PC-9 (cell line): ENCODE results near the gene MCM8. TPM values are rescaled to one million over a fixed set of nuclear protein-coding genes. Genes with fewer than 3 reads are reported as not detected.

Experiments used
- BruUV-seq: library from RNA; stranded (reverse); fragments of 400-500 nt; replicated peaks from 2 replicates; lab custom pipeline; 2021; lab: Mats Ljungman, UMichigan
- CTCF ChIA-PET: fragments of 300-600 bp; sonication (Branson Sonifier 250); formaldehyde crosslinking; loops from one replicate; lab custom pipeline; 2022; ENCODE audit warnings: antibody characterized with exemption; lab: Charles Lee
- POLR2A ChIA-PET: fragments of 300-600 bp; sonication (Branson Sonifier 250); formaldehyde crosslinking; loops from one replicate; lab custom pipeline; 2022; ENCODE audit warnings: antibody characterized with exemption; ENCODE audit not compliant: unreplicated experiment; lab: Charles Lee
- DNase-seq, 2 experiments: peaks; one replicate each; pipeline versions ENCODE4 v3.0.0 to v3.0.0-alpha.2; 2015 to 2022; ENCODE audit warnings: mixed read lengths in 1 of 2
- H2AFZ ChIP-seq: fragments of 200-600 bp; sonication (generic); 2 replicates; pipeline ENCODE4 v1.8.1; 2017; ENCODE audit warnings: antibody characterized with exemption
- H3F3A ChIP-seq: fragments of 200-600 bp; sonication (generic); 2 replicates; pipeline ENCODE4 v1.8.1; 2017; ENCODE audit warnings: antibody characterized with exemption, mild to moderate bottlenecking, low read depth; ENCODE audit not compliant: insufficient read depth
- H3K27ac ChIP-seq: fragments of 200-600 bp; sonication (generic); 2 replicates; pipeline ENCODE4 v1.6.1; 2016; ENCODE audit warnings: mixed run types
- H3K27me3 ChIP-seq: fragments of 200-600 bp; sonication (generic); 2 replicates; pipeline ENCODE4 v1.6.1; 2016; ENCODE audit warnings: low read depth, mixed run types; ENCODE audit not compliant: insufficient read depth
- H3K36me3 ChIP-seq: fragments of 200-600 bp; sonication (generic); 2 replicates; pipeline ENCODE4 v1.6.1; 2016; ENCODE audit warnings: low read depth, mixed run types
- H3K4me1 ChIP-seq: fragments of 200-600 bp; sonication (generic); replicated peaks from 2 replicates; pipeline ENCODE4 v1.6.1; 2016; ENCODE audit warnings: mixed run types; ENCODE audit not compliant: insufficient read depth
- H3K4me2 ChIP-seq: fragments of 200-600 bp; sonication (generic); 2 replicates; pipeline ENCODE4 v1.6.1; 2017; ENCODE audit warnings: mixed run types
- H3K4me3 ChIP-seq: fragments of 200-600 bp; sonication (generic); 2 replicates; pipeline ENCODE4 v1.6.1; 2016; ENCODE audit warnings: mixed run types
- H3K79me2 ChIP-seq: fragments of 200-600 bp; sonication (generic); 2 replicates; pipeline ENCODE4 v1.6.1; 2017; ENCODE audit warnings: low read depth, mixed run types
- H3K9me2 ChIP-seq: fragments of 200-600 bp; sonication (generic); 2 replicates; pipeline ENCODE4 v1.8.1; 2017; ENCODE audit warnings: mild to moderate bottlenecking; ENCODE audit not compliant: insufficient read depth
- H3K9me3 ChIP-seq: fragments of 200-600 bp; sonication (generic); 2 replicates; pipeline ENCODE4 v1.8.1; 2016; ENCODE audit warnings: low read depth; ENCODE audit not compliant: insufficient read depth
- H4K20me1 ChIP-seq: fragments of 200-600 bp; sonication (generic); 2 replicates; pipeline ENCODE4 v1.8.1; 2017; ENCODE audit not compliant: insufficient read depth
- CTCF ChIP-seq: fragments of 200-600 bp; sonication (generic); conservative IDR thresholded peaks from 2 replicates; pipeline ENCODE4 v1.6.1; 2017; ENCODE audit warnings: mixed run types, antibody characterized with exemption, mild to moderate bottlenecking, moderate library complexity
- EZH2 ChIP-seq: fragments of 200-600 bp; sonication (generic); IDR thresholded peaks from 2 replicates; pipeline ENCODE4 v1.8.0; 2017; ENCODE audit warnings: antibody characterized with exemption, low read depth
- intact Hi-C: fragments of 100-400 bp; cut with micrococcal nuclease; formaldehyde crosslinking; loops from one replicate; pipeline ENCODE4 v1.10.0; 2022; ENCODE audit not compliant: unreplicated experiment
- total RNA-seq: library from RNA; stranded (reverse); gene quantifications from 2 replicates; pipeline ENCODE4 v1.2.3, GENCODE V29; 2021

MCM8 gene
- total RNA-seq, 1 experiment from 2014 or later, result 22.4 TPM

GRCh38 chr20:5969348-5969935, 19.0 kb downstream of the MCM8 start:
- H3K27ac ChIP-seq, result no peak overlapping the region
- no peaks in the 10 kb centered on the region for H3K27me3 ChIP-seq
- ChIA-PET CTCF (no interaction called here), POLR2A (no interaction called here)
- no peak overlapping the region for H3K4me2 ChIP-seq
- no TSS peak for BruUV-seq
- TF ChIP-seq EZH2 (no peak), CTCF (no peak)
- intact Hi-C loops, result no loop called here
- no peak overlapping the region for H2AFZ ChIP-seq
- 0 out of 2 replicates have a peak, but pooled peaks cover 4% of the 10 kb centered on the region for H3K4me1 ChIP-seq
- no peaks in the 10 kb centered on the region for H3K9me2 ChIP-seq
- H3K79me2 ChIP-seq, result no peaks in the 10 kb centered on the region
- H3K4me3 ChIP-seq, result no peak overlapping the region
- DNase-seq, result no peak
- H3K9me3 ChIP-seq, result no peaks in the 10 kb centered on the region
- no peaks in the 10 kb centered on the region for H4K20me1 ChIP-seq
- H3F3A ChIP-seq, result no peaks in the 10 kb centered on the region
- peaks cover 10% of the 10 kb centered on the region for H3K36me3 ChIP-seq

- no TSS peak for BruUV-seq
- Histone ChIP-seq H3K4me3 (no peak overlapping the region), H3K79me2 (no peaks in the 10 kb centered on the region), H3K27ac (no peak overlapping the region), H3K9me2 (no peaks in the 10 kb centered on the region), H4K20me1 (no peaks in the 10 kb centered on the region), H3K36me3 (peaks cover 10% of the 10 kb centered on the region), H3K9me3 (no peaks in the 10 kb centered on the region), H3F3A (no peaks in the 10 kb centered on the region), H3K4me1 (0 out of 2 replicates have a peak, but pooled peaks cover 4% of the 10 kb centered on the region), H2AFZ (no peak overlapping the region), H3K4me2 (no peak overlapping the region), H3K27me3 (no peaks in the 10 kb centered on the region)
- TF ChIP-seq CTCF, result no peak
- no peak for TF ChIP-seq EZH2
- intact Hi-C loops, result no loop called here
- DNase-seq, result no peak
- CTCF ChIA-PET, result no interaction called here
- POLR2A ChIA-PET, result no interaction called here
Observed at GRCh38 chr20:5969940-5970339, 19.5 kb downstream of the MCM8 start.

GRCh38 chr20:5970381-5970780, 19.9 kb downstream of the MCM8 start:
- ChIA-PET CTCF (no interaction called here), POLR2A (no interaction called here)
- intact Hi-C loops, result no loop called here

More at GRCh38 chr20:5970381-5970780, 19.9 kb downstream of the MCM8 start:
- Histone ChIP-seq H3K27me3 (no peaks in the 10 kb centered on the region), H2AFZ (no peak overlapping the region), H3K79me2 (no peaks in the 10 kb centered on the region), H3K4me2 (no peak overlapping the region), H3K4me3 (no peak overlapping the region), H3F3A (no peaks in the 10 kb centered on the region), H3K9me3 (no peaks in the 10 kb centered on the region), H3K36me3 (peaks cover 10% of the 10 kb centered on the region), H3K27ac (no peak overlapping the region), H4K20me1 (no peaks in the 10 kb centered on the region), H3K9me2 (no peaks in the 10 kb centered on the region), H3K4me1 (0 out of 2 replicates have a peak, but pooled peaks cover 4% of the 10 kb centered on the region)
- DNase-seq, result no peak
- TF ChIP-seq EZH2, result no peak
- no peak for TF ChIP-seq CTCF
- no TSS peak for BruUV-seq
